GM12892 (cell line): ENCODE measurements around the gene TAF9B.

ENCODE experiments used
- POLR2A ChIP-seq: IDR thresholded peaks from 2 replicates; pipeline ENCODE4 v1.6.1; 2011; ENCODE audit warnings: low read depth, low read length, control low read depth
- TAF1 ChIP-seq: IDR thresholded peaks from 2 replicates; pipeline ENCODE4 v1.6.1; 2011; ENCODE audit warnings: low read depth, mild to moderate bottlenecking, control low read depth, low read length, borderline replicate concordance

- TF ChIP-seq POLR2A (no peak), TAF1 (no peak)
These were observed 47.2 kb downstream of the TAF9B start for GRCh38 chrX:78092296-78092695.
